ENCODE measurements around the gene PIK3C3. TPM values are rescaled to one million over a fixed set of nuclear protein-coding genes. Genes with fewer than 3 reads are reported as not detected.

Gene PIK3C3
- polyA plus RNA-seq, 1 donor from 2014 or later: 42.9 TPM

DNA sequence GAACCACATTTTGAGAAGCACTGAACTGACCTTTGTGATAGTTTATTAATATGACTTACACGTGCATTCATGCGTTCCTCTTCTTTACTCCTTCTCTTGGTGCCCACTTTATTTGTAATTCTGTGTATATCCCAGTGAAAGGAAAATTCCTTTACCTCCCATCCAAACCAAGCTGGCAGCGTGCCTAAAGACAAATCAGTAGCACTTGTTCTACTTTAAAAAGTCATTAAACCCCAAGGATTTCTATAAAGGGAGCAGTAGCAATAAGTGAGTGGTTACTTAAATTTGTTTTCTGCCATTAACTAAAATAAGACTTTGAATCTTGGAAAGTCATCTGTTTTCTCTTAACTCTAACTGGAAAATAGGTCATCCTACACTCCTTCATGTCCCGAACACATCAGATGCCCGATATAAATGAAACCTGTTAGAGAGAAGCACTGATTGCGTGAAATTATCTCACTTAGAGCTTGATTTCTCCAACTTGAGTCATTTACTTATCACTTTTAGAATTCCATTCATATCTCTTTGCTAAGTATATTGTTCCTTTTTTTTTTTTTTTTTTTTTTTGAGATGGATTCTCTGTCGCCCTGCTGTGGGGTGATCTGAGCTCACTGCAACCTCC lies 10.7 kb downstream of the PIK3C3 start:
- Histone ChIP-seq H3K4me2 (ENCODE audit: low read length) (no peak overlapping the region), H3K79me2 (replicated peaks; ENCODE audit: insufficient read depth, low read length) (peaks cover 4% of the 10 kb centered on the region), H3K27ac (ENCODE audit: low read length) (no peak overlapping the region), H3K36me3 (ENCODE audit: insufficient read depth, low read length) (peaks cover 15% of the 10 kb centered on the region), H2AFZ (ENCODE audit: low read depth, low read length) (no peak overlapping the region), H3K9me2 (ENCODE audit: insufficient read depth, low read length) (no peaks in the 10 kb centered on the region), H3K4me3 (ENCODE audit: low read length) (no peak overlapping the region), H3F3A (ENCODE audit: insufficient read depth, low read length, poor library complexity, severe bottlenecking) (no peaks in the 10 kb centered on the region), H4K20me1 (ENCODE audit: insufficient read depth) (no peaks in the 10 kb centered on the region), H3K9ac (ENCODE audit: low read length) (no peak overlapping the region), H3K9me3 (ENCODE audit: low read length) (no peaks in the 10 kb centered on the region), H3K27me3 (ENCODE audit: insufficient read depth, low read depth, low read length) (no peaks in the 10 kb centered on the region)
- TF ChIP-seq REST (IDR thresholded peaks at IDR 0.05; ENCODE audit: borderline replicate concordance) (no peak), TAF1 (IDR thresholded peaks at IDR 0.05; ENCODE audit: low read depth) (no peak), MXI1 (conservative IDR thresholded peaks at IDR 0.05; ENCODE audit: poor library complexity, severe bottlenecking) (no peak), POLR2AphosphoS5 (IDR thresholded peaks at IDR 0.05) (no peak), EP300 (conservative IDR thresholded peaks at IDR 0.05; ENCODE audit: poor library complexity, severe bottlenecking) (no peak), SMC3 (conservative IDR thresholded peaks at IDR 0.05; ENCODE audit: poor library complexity) (no peak), EZH2 (IDR thresholded peaks at IDR 0.05; ENCODE audit: borderline replicate concordance, insufficient read depth, low read length, poor library complexity, severe bottlenecking) (no peak), RAD21 (conservative IDR thresholded peaks at IDR 0.05) (no peak)
- TF ChIP-seq, protein P1, sequence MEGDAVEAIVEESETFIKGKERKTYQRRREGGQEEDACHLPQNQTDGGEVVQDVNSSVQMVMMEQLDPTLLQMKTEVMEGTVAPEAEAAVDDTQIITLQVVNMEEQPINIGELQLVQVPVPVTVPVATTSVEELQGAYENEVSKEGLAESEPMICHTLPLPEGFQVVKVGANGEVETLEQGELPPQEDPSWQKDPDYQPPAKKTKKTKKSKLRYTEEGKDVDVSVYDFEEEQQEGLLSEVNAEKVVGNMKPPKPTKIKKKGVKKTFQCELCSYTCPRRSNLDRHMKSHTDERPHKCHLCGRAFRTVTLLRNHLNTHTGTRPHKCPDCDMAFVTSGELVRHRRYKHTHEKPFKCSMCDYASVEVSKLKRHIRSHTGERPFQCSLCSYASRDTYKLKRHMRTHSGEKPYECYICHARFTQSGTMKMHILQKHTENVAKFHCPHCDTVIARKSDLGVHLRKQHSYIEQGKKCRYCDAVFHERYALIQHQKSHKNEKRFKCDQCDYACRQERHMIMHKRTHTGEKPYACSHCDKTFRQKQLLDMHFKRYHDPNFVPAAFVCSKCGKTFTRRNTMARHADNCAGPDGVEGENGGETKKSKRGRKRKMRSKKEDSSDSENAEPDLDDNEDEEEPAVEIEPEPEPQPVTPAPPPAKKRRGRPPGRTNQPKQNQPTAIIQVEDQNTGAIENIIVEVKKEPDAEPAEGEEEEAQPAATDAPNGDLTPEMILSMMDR (IDR thresholded peaks at IDR 0.05; ENCODE audit: poor library complexity, severe bottlenecking): no peak

DNA sequence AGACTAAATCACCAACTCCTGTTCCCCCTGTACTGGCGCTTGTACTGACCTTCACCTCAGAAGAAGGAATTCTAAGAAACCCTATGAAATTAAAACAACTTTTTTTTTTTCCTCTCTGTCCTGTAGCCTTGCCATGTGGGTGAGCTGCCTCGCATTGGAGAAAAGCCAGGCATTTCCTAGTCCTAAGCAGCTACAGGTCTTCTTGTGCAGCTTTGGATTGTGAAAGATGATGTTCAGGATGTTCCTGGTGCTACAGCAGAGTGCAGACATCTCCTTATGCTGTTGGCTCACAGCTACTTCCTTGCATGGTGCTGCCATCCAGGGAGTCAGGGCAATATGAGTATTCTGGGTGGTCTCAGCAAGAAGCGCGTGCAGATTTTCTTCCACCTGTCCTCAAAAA lies 11.9 kb downstream of the PIK3C3 start:
- H3K9ac ChIP-seq (ENCODE audit: low read length): no peak overlapping the region
- H3K9me2 ChIP-seq (ENCODE audit: insufficient read depth, low read length): no peaks in the 10 kb centered on the region
- H3K27ac ChIP-seq (ENCODE audit: low read length): no peak overlapping the region
- H3K4me3 ChIP-seq (ENCODE audit: low read length): no peak overlapping the region
- no peak overlapping the region for H2AFZ ChIP-seq (ENCODE audit: low read depth, low read length)
- H3K79me2 ChIP-seq (replicated peaks; ENCODE audit: insufficient read depth, low read length): peaks cover 4% of the 10 kb centered on the region
- no peak overlapping the region for H3K4me2 ChIP-seq (ENCODE audit: low read length)
- H4K20me1 ChIP-seq (ENCODE audit: insufficient read depth): no peaks in the 10 kb centered on the region
- no peaks in the 10 kb centered on the region for H3K27me3 ChIP-seq (ENCODE audit: insufficient read depth, low read depth, low read length)
- peaks cover 17% of the 10 kb centered on the region for H3K36me3 ChIP-seq (ENCODE audit: insufficient read depth, low read length)
- H3F3A ChIP-seq (ENCODE audit: insufficient read depth, low read length, poor library complexity, severe bottlenecking): no peaks in the 10 kb centered on the region
- TF ChIP-seq EZH2 (IDR thresholded peaks at IDR 0.05; ENCODE audit: borderline replicate concordance, insufficient read depth, low read length, poor library complexity, severe bottlenecking): no peak
- no peak for TF ChIP-seq RAD21 (conservative IDR thresholded peaks at IDR 0.05)
- H3K9me3 ChIP-seq (ENCODE audit: low read length): no peaks in the 10 kb centered on the region

Measured in neural cell (in vitro differentiated cells).